ENCODE data around the gene KMT5B. TPM values are rescaled to one million over a fixed set of nuclear protein-coding genes. Genes with fewer than 3 reads are reported as not detected.

KMT5B gene
- polyA plus RNA-seq, 3 donors = 12.2 to 22.0 (median 19.5) TPM

GRCh38 chr11:68107689-68108088 is 105.4 kb downstream of the KMT5B start:
- Histone ChIP-seq H3K36me3 (replicated peaks in 1 of 2; ENCODE audit: control insufficient read depth in 1 of 2, insufficient read depth in 2 of 2, low read length in 2 of 2) (no peaks in the 10 kb centered on the region), H3K4me2 (replicated peaks; ENCODE audit: extremely low read depth, low read length, poor library complexity, severe bottlenecking) (no peak overlapping the region), H3K4me1 (ENCODE audit: control insufficient read depth in 1 of 2, insufficient read depth in 2 of 2, low read length in 2 of 2) (no peaks in the 10 kb centered on the region), H3K79me2 (ENCODE audit: insufficient read depth, low read length) (peaks cover 80% of the 10 kb centered on the region), H3K9ac (ENCODE audit: insufficient read depth, low read length, poor library complexity, severe bottlenecking) (no peak overlapping the region), H3K27ac (ENCODE audit: low read depth in 1 of 2, low read length in 2 of 2) (peak overlapping the region in 1 of 2 donors; percentile 31), H4K20me1 (ENCODE audit: insufficient read depth, low read length) (peaks cover 45% of the 10 kb centered on the region), H3K4me3 (replicated peaks in 1 of 3; ENCODE audit: low read depth in 2 of 3, low read length in 3 of 3) (no peak overlapping the region), H3K27me3 (ENCODE audit: control insufficient read depth in 2 of 2, insufficient read depth in 2 of 2, low read length in 2 of 2) (no peaks in the 10 kb centered on the region), H2AFZ (ENCODE audit: insufficient read depth, low read depth, low read length, poor library complexity, severe bottlenecking) (no peak overlapping the region), H3K9me3 (replicated peaks in 1 of 2; ENCODE audit: control insufficient read depth in 1 of 2, insufficient read depth in 1 of 2, low read length in 2 of 2) (no peaks in the 10 kb centered on the region)
- no peak for TF ChIP-seq CTCF (IDR thresholded peaks at IDR 0.05)
- intact Hi-C loops (cut with micrococcal nuclease) = no loop called here
- Mint-ChIP-seq H3K36me3 (peaks cover 11 to 20% of the 10 kb centered on the region in 2 donors), H3K27me3 (ENCODE audit: low read depth in 3 of 3) (no peaks in the 10 kb centered on the region), H3K4me3 (no peak overlapping the region), H3K27ac (peak overlapping the region in 2 of 7 donors; percentile 23 to 76), H3K4me1 (peaks cover 13% of the 10 kb centered on the region), H3K9me3 (no peaks in the 10 kb centered on the region)
- WGBS (ENCODE audit: insufficient coverage) = 77% methylated on average over 7 of the region's 10 CpGs
- no peak for DNase-seq

DNA sequence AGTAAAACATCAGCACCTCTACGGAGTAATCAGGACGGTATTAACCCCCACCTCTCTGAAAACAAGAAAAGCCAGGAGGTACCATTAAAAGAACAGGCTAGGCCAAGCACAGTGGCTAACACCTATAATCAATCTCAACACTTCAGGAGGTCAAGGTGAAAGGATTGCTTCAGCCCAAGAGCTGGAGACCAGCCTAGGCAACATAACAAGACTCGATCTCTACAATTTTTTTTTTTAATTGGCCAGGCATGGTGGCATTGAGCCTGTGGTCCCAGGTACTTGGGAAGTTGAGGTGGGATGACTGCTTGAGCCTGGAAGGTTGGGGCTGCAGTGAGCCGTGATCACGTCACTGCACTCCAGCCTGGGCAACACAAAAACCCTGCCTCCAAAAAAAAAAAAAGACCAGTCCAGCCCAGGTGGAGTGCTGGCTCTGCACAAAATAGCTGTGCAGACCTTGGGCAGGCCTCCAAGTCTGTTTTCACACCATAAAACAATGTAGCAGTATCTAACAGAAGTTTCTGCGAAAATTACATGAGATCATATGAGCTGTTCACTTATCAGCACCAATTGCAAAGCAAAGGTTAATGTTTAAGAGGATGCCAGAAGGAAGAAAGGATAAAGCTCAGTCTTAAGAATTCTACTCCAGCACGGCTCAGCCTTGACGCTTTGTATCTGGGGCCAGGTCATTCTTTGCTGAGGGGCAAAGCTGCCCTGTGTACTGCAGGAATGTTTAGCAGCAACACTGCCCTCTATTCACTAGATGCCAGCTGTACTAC is 106.7 kb downstream of the KMT5B start:
- H3K4me2 ChIP-seq (replicated peaks; ENCODE audit: extremely low read depth, low read length, poor library complexity, severe bottlenecking) = no peak overlapping the region
- H3K4me1 ChIP-seq (ENCODE audit: control insufficient read depth in 1 of 2, insufficient read depth in 2 of 2, low read length in 2 of 2) = no peaks in the 10 kb centered on the region
- H3K27ac ChIP-seq (ENCODE audit: low read depth in 1 of 2, low read length in 2 of 2) = no peak overlapping the region
- H3K4me3 ChIP-seq (replicated peaks in 1 of 3; ENCODE audit: low read depth in 2 of 3, low read length in 3 of 3) = no peak overlapping the region
- no peaks in the 10 kb centered on the region for H3K27me3 ChIP-seq (ENCODE audit: control insufficient read depth in 2 of 2, insufficient read depth in 2 of 2, low read length in 2 of 2)
- no peaks in the 10 kb centered on the region for H3K9me3 ChIP-seq (replicated peaks in 1 of 2; ENCODE audit: control insufficient read depth in 1 of 2, insufficient read depth in 1 of 2, low read length in 2 of 2)
- intact Hi-C loops (cut with micrococcal nuclease) = no loop called here
- H3K9me3 Mint-ChIP-seq = no peaks in the 10 kb centered on the region
- peaks cover 79% of the 10 kb centered on the region for H3K79me2 ChIP-seq (ENCODE audit: insufficient read depth, low read length)
- peaks cover 59% of the 10 kb centered on the region for H4K20me1 ChIP-seq (ENCODE audit: insufficient read depth, low read length)
- no peak for TF ChIP-seq CTCF (IDR thresholded peaks at IDR 0.05)
- DNase-seq = no peak
- WGBS (ENCODE audit: insufficient coverage) = 89% methylated on average over 3 of the region's 8 CpGs
- H3K27me3 Mint-ChIP-seq (ENCODE audit: low read depth in 3 of 3) = no peaks in the 10 kb centered on the region
- H3K4me1 Mint-ChIP-seq = peaks cover 14% of the 10 kb centered on the region
- no peak overlapping the region for H3K27ac Mint-ChIP-seq
- H3K36me3 ChIP-seq (replicated peaks in 1 of 2; ENCODE audit: control insufficient read depth in 1 of 2, insufficient read depth in 2 of 2, low read length in 2 of 2) = no peaks in the 10 kb centered on the region
- no peak overlapping the region for H3K4me3 Mint-ChIP-seq
- H3K36me3 Mint-ChIP-seq = peaks cover 8 to 13% of the 10 kb centered on the region in 2 donors
- no peak overlapping the region for H3K9ac ChIP-seq (ENCODE audit: insufficient read depth, low read length, poor library complexity, severe bottlenecking)
- no peak overlapping the region for H2AFZ ChIP-seq (ENCODE audit: insufficient read depth, low read depth, low read length, poor library complexity, severe bottlenecking)

Other genes with a start within 250 kb of the KMT5B start
- gene UNC93B1, start 209.2 kb downstream of the KMT5B start, polyA plus RNA-seq = 100 to 1,000 TPM; 185 to 301 (median 220) TPM
- gene ALDH3B1, start 203.0 kb downstream of the KMT5B start, polyA plus RNA-seq = 10 to 100 TPM; 79.8 to 89.1 (median 86.7) TPM
- gene NDUFS8, start 182.6 kb downstream of the KMT5B start, polyA plus RNA-seq = 100 to 1,000 TPM in 2 of 3 donors, 10 to 100 TPM in 1; 62.9 to 141 (median 114) TPM
- 1,000 to 10,000 TPM in 1 of 3 donors, 100 to 1,000 TPM in 2; 197 to 1,286 (median 225) TPM for gene TCIRG1, start 174.3 kb downstream of the KMT5B start, polyA plus RNA-seq
- gene CHKA, start 91.9 kb downstream of the KMT5B start, polyA plus RNA-seq = 10 to 100 TPM in 1 of 3 donors, 1 to 10 TPM in 2; 2.8 to 20.9 (median 5.7) TPM
- 10 to 100 TPM in 2 of 3 donors, 1 to 10 TPM in 1; 9.5 to 21.8 (median 12.6) TPM for gene C11orf24, start 58.7 kb upstream of the KMT5B start, polyA plus RNA-seq
- gene LRP5, start 99.3 kb upstream of the KMT5B start, polyA plus RNA-seq = under 1 TPM in 2 of 3 donors, not detected in 1; 0.23 to 0.29 TPM
- gene PPP6R3, start 247.5 kb upstream of the KMT5B start, polyA plus RNA-seq = 10 to 100 TPM; 22.9 to 39.4 (median 38.1) TPM